ENCODE data around the gene CHKA. TPM values are rescaled to one million over a fixed set of nuclear protein-coding genes. Genes with fewer than 3 reads are reported as not detected.

The CHKA gene
- total and polyA plus RNA-seq, 9 of the 15 experiments (the other 6 are each of a cell fraction or from before 2014, with no cell fraction given), result 3.6 to 37.0 (median 30.2) TPM

DNA sequence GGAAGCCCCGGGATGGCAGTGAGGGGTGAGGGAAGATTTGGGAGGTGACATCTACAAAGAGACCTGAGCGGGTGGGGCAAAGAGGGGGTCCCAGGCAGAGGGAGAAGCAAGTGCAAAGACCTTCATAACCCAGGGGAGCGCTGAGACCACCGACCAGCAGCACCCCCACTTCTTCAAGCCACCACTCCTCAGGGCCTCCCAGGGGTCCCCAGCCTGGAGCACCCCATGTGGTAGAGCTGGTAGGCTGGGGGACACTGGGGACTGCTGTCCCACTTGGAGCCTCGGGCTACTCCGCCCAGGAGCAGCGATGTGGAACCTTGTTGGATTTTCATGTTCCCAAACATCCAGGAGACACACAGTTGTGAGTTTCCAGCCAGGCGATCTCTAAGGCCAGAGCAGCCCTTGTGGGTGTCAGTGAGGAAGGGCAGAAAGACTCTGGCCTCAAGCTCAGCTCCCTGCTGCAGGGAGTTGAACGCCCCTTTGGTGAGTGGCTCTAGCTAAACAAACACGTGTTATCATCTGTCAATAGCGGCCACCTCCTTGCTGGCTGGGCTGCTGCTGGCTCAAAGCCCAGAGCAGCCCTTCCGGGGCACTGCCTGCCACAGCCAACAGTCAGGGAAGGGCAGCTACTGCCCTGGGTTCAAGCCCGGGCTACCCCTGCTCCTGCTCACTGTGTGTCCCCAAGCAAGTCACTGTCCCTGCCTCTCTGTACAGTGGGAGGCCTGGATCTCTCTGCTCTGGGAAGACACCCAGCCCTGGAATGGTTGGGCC, 25.7 kb upstream of the CHKA start (continued):
- TF ChIP-seq, protein P1, sequence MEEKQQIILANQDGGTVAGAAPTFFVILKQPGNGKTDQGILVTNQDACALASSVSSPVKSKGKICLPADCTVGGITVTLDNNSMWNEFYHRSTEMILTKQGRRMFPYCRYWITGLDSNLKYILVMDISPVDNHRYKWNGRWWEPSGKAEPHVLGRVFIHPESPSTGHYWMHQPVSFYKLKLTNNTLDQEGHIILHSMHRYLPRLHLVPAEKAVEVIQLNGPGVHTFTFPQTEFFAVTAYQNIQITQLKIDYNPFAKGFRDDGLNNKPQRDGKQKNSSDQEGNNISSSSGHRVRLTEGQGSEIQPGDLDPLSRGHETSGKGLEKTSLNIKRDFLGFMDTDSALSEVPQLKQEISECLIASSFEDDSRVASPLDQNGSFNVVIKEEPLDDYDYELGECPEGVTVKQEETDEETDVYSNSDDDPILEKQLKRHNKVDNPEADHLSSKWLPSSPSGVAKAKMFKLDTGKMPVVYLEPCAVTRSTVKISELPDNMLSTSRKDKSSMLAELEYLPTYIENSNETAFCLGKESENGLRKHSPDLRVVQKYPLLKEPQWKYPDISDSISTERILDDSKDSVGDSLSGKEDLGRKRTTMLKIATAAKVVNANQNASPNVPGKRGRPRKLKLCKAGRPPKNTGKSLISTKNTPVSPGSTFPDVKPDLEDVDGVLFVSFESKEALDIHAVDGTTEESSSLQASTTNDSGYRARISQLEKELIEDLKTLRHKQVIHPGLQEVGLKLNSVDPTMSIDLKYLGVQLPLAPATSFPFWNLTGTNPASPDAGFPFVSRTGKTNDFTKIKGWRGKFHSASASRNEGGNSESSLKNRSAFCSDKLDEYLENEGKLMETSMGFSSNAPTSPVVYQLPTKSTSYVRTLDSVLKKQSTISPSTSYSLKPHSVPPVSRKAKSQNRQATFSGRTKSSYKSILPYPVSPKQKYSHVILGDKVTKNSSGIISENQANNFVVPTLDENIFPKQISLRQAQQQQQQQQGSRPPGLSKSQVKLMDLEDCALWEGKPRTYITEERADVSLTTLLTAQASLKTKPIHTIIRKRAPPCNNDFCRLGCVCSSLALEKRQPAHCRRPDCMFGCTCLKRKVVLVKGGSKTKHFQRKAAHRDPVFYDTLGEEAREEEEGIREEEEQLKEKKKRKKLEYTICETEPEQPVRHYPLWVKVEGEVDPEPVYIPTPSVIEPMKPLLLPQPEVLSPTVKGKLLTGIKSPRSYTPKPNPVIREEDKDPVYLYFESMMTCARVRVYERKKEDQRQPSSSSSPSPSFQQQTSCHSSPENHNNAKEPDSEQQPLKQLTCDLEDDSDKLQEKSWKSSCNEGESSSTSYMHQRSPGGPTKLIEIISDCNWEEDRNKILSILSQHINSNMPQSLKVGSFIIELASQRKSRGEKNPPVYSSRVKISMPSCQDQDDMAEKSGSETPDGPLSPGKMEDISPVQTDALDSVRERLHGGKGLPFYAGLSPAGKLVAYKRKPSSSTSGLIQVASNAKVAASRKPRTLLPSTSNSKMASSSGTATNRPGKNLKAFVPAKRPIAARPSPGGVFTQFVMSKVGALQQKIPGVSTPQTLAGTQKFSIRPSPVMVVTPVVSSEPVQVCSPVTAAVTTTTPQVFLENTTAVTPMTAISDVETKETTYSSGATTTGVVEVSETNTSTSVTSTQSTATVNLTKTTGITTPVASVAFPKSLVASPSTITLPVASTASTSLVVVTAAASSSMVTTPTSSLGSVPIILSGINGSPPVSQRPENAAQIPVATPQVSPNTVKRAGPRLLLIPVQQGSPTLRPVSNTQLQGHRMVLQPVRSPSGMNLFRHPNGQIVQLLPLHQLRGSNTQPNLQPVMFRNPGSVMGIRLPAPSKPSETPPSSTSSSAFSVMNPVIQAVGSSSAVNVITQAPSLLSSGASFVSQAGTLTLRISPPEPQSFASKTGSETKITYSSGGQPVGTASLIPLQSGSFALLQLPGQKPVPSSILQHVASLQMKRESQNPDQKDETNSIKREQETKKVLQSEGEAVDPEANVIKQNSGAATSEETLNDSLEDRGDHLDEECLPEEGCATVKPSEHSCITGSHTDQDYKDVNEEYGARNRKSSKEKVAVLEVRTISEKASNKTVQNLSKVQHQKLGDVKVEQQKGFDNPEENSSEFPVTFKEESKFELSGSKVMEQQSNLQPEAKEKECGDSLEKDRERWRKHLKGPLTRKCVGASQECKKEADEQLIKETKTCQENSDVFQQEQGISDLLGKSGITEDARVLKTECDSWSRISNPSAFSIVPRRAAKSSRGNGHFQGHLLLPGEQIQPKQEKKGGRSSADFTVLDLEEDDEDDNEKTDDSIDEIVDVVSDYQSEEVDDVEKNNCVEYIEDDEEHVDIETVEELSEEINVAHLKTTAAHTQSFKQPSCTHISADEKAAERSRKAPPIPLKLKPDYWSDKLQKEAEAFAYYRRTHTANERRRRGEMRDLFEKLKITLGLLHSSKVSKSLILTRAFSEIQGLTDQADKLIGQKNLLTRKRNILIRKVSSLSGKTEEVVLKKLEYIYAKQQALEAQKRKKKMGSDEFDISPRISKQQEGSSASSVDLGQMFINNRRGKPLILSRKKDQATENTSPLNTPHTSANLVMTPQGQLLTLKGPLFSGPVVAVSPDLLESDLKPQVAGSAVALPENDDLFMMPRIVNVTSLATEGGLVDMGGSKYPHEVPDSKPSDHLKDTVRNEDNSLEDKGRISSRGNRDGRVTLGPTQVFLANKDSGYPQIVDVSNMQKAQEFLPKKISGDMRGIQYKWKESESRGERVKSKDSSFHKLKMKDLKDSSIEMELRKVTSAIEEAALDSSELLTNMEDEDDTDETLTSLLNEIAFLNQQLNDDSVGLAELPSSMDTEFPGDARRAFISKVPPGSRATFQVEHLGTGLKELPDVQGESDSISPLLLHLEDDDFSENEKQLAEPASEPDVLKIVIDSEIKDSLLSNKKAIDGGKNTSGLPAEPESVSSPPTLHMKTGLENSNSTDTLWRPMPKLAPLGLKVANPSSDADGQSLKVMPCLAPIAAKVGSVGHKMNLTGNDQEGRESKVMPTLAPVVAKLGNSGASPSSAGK (IDR thresholded peaks at IDR 0.05), result peak; percentile 91
- peak in 1 of 2 experiments; percentile 36; a peak in 1 of 4 replicates for TF ChIP-seq RCOR1 (IDR thresholded peaks at IDR 0.05; ENCODE audit: borderline replicate concordance in 1 of 2, low read depth in 2 of 2, low read length in 2 of 2)
- TF ChIP-seq ZNF197 (CRISPR knock-in tag; IDR thresholded peaks at IDR 0.05; ENCODE audit: low read depth), result no peak
- TF ChIP-seq CTBP1 (IDR thresholded peaks at IDR 0.05; ENCODE audit: borderline replicate concordance), result peak; percentile 45; the same call in 1 of the 2 replicates
